IPS-15b (cell line): ENCODE results near the gene RPL21.
"Not testable (repeated sequence)": the region's sequence is repeated elsewhere in the genome, so short reads cannot be mapped to it uniquely, and the experiment has no call there.

Experiments used
- H3K27me3 ChIP-seq: one replicate; pipeline ENCODE4 v1.6.1; 2013; ENCODE audit warnings: low read length; ENCODE audit not compliant: control insufficient read depth, insufficient read depth
- H3K36me3 ChIP-seq: one replicate; pipeline ENCODE4 v1.6.1; 2013; ENCODE audit warnings: low read length; ENCODE audit not compliant: control insufficient read depth, insufficient read depth
- H3K4me1 ChIP-seq: one replicate; pipeline ENCODE4 v1.6.1; 2013; ENCODE audit warnings: mild to moderate bottlenecking, low read length; ENCODE audit not compliant: control insufficient read depth, insufficient read depth
- H3K4me3 ChIP-seq: one replicate; pipeline ENCODE4 v1.5.1; 2013; ENCODE audit warnings: low read depth, low read length
- H3K9ac ChIP-seq: one replicate; pipeline ENCODE4 v1.6.1; 2013; ENCODE audit warnings: low read depth, mild to moderate bottlenecking, low read length
- H3K9me3 ChIP-seq: one replicate; pipeline ENCODE4 v1.6.1; 2013; ENCODE audit warnings: mild to moderate bottlenecking, low read length; ENCODE audit not compliant: control insufficient read depth, insufficient read depth

RPL21 gene

DNA sequence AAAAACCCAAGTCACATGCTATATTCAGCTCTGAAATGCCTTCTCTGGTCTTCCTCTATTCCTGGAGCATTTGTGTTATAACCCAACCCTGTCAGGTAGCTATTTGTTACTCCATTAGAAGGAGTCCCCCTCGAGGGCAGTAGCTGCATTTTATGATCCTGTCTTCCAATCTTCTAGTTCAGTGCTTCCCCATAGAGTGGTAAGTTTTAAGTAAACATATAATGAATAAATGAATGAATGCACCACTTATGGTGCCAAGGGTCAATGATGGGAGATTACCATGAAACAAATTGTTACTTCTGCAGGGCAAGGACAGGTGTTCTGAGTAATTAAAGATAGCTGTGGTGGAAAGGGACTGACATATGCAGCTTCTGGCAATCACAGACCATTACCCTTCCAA, 23.3 kb downstream of the RPL21 start:
- Histone ChIP-seq H3K4me1 (no peaks in the 10 kb centered on the region), H3K27me3 (peaks cover 18% of the 10 kb centered on the region), H3K9me3 (no peaks in the 10 kb centered on the region), H3K4me3 (no peak overlapping the region), H3K9ac (no peak overlapping the region), H3K36me3 (no peaks in the 10 kb centered on the region)

DNA sequence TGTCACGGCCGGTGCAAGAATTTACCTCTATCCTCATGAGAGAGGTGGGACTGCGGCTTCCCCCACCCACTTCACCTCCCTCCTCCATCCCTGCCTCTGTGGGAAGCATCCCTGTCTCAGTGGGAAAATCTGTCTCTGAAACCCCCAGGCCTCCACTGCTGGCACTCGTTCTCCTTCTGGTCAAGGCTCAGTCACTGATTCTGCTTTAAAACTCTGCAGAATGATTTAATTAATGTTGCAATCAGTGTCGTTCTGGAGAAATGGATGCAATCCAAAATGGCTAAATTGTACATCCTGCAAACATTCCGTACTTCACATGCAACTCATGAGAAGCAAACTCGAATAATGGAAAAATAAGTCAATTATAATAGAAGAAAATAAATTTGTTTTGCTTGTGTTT, 24.8 kb downstream of the RPL21 start:
- H3K4me1 ChIP-seq, result no peaks in the 10 kb centered on the region
- peaks cover 17% of the 10 kb centered on the region for H3K27me3 ChIP-seq
- no peak overlapping the region for H3K4me3 ChIP-seq
- H3K9ac ChIP-seq, result no peak overlapping the region
- H3K9me3 ChIP-seq, result no peaks in the 10 kb centered on the region
- H3K36me3 ChIP-seq, result no peaks in the 10 kb centered on the region

DNA sequence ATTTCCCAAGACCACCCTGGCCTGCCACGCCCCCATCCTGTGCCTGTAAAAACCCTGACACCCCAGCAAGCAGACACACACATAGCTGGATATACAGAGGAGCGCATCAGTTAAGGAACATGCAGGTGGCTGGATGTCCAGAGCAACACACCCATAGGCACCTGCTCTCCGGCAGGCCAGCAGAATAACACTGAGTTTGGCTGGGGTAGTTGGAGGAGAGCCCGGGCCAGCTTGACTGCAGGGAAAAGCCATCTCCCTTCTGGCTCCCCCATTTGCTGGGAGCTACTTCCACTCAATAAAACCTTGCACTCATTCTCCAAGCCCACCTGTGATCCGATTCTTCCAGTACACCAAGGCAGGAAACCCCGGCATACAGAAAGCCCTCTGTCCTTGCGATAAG, 28.1 kb downstream of the RPL21 start:
- Histone ChIP-seq H3K9ac (no peak overlapping the region), H3K4me1 (no peaks in the 10 kb centered on the region), H3K27me3 (no peaks in the 10 kb centered on the region), H3K9me3 (no peaks in the 10 kb centered on the region), H3K4me3 (no peak overlapping the region), H3K36me3 (no peaks in the 10 kb centered on the region)

DNA sequence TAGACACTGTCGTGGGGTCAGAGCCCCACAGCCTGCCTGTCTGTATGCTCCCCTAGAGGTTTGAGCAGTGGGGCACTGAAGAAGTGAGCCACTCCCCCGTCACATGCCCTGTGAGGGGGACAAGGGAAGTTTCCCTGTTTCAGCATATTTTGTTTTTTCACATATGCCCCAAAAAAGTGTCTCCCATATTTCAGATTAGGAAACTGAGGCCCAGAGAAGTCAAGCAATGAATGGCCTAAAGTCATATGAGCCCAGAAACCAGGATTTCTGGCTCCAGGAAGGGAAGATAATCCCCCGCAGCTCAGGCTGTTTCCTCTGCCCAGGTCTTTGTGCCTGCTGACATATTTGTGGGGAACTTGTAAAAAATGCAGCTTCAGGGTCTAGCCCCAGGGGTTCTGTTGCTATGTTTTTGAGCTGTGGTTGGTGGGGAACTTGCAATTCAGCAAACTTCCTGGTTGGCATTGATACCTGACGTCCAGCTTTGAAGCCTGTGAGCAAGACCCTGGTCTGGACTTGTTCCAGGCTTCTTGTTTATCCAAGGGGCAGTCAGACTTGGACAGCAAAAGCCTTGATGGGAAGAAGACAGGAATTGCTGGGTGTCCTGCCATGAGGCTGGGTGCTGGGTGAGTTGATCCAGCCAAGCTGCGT, 28.8 kb downstream of the RPL21 start:
- no peaks in the 10 kb centered on the region for H3K36me3 ChIP-seq
- no peaks in the 10 kb centered on the region for H3K27me3 ChIP-seq
- H3K9me3 ChIP-seq, result no peaks in the 10 kb centered on the region
- H3K4me1 ChIP-seq, result no peaks in the 10 kb centered on the region
- no peak overlapping the region for H3K9ac ChIP-seq
- H3K4me3 ChIP-seq, result no peak overlapping the region

DNA sequence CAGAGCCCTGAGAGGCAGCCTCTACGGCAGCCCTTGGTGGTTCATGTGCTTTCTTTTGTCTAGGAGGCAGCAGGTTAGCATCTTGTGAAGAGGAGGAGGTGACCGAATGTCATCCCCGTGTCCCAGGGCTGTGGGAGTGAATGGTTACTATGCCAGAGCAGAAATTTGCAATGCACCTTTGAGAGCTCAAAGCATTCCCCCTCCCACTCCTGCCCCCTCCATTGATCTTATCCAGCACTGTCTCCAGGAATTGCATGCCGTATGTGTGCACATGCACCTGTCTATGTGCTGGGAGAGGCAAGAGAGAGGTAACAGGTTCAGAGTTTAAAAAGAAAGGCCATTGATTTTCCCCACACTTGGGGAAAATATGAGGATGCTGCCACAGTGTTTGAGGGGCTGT, 29.5 kb downstream of the RPL21 start:
- Histone ChIP-seq H3K4me1 (no peaks in the 10 kb centered on the region), H3K4me3 (no peak overlapping the region), H3K9ac (no peak overlapping the region), H3K27me3 (no peaks in the 10 kb centered on the region), H3K9me3 (no peaks in the 10 kb centered on the region), H3K36me3 (no peaks in the 10 kb centered on the region)

DNA sequence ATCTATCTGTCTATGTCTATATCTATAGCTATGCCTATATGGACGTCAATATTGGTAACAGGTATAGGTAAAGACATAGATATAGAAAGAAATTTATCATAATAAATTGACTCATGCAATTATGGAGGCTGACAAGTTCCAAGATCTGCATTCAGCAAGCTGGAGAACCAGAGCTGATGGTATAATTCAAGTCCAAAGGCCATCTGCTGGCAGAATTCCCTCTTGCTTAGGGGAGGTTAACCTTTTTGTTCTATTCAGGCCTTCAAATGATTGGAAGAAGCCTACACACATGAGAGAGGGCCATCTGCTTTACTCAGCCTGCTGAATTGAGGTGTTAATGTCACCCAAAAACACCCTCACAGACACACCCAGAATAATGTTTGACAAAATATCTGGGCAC, 30.1 kb downstream of the RPL21 start:
- H3K27me3 ChIP-seq, result no peaks in the 10 kb centered on the region
- H3K4me3 ChIP-seq, result no peak overlapping the region
- H3K4me1 ChIP-seq, result no peaks in the 10 kb centered on the region
- no peaks in the 10 kb centered on the region for H3K36me3 ChIP-seq
- H3K9me3 ChIP-seq, result no peaks in the 10 kb centered on the region
- no peak overlapping the region for H3K9ac ChIP-seq

DNA sequence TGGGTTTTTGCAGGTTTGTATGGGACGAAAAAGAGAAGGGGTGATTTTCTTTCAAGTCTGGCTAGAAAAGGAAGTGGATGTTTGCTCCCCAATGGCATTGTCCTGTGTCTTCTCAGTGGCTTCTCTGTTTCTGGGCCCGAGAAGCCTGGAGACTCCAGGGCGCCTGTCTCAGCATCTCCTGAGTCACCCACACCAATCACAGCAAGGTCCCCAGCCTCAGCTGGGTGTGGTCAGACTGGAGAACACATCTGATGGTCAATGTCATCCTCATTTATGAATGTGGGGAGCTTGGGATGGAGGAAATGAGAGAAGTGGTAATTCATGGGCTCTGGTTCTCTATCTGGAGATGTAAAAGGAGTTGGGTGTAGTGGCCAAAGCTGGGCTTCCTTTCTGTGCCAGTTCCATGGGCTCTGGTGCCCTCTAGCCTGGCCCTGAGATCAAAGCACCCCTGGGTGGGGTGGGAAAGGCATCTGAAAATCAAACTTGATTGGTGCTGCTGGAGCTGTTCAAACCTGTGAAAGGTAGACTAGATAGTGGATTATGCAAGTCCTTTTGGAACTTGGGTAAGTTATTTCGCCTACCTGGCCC, 32.6 kb downstream of the RPL21 start:
- no peak overlapping the region for H3K9ac ChIP-seq
- H3K36me3 ChIP-seq, result no peaks in the 10 kb centered on the region
- no peaks in the 10 kb centered on the region for H3K4me1 ChIP-seq
- no peaks in the 10 kb centered on the region for H3K27me3 ChIP-seq
- no peaks in the 10 kb centered on the region for H3K9me3 ChIP-seq
- H3K4me3 ChIP-seq, result no peak overlapping the region

DNA sequence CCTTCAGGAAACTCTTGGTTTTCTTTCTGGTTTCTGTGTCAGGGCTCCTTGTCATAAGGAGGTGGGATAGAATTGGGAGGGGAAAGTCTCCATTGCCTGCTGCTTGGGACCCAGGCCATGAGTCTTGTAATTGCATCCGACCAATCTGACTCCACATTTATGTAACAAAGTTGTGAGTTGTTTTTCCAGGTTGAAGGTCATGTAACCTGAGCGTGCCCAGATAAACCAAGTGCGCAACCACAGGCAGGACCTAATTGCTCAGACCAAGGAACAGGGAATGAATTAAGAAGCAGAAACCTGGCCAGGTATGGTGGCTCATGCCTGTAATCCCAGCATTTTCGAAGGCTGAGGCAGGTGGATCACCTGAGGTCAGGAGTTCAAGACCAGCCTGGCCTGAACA, 37.0 kb downstream of the RPL21 start:
- H3K36me3 ChIP-seq, result no peaks in the 10 kb centered on the region
- H3K9ac ChIP-seq, result no peak overlapping the region

DNA sequence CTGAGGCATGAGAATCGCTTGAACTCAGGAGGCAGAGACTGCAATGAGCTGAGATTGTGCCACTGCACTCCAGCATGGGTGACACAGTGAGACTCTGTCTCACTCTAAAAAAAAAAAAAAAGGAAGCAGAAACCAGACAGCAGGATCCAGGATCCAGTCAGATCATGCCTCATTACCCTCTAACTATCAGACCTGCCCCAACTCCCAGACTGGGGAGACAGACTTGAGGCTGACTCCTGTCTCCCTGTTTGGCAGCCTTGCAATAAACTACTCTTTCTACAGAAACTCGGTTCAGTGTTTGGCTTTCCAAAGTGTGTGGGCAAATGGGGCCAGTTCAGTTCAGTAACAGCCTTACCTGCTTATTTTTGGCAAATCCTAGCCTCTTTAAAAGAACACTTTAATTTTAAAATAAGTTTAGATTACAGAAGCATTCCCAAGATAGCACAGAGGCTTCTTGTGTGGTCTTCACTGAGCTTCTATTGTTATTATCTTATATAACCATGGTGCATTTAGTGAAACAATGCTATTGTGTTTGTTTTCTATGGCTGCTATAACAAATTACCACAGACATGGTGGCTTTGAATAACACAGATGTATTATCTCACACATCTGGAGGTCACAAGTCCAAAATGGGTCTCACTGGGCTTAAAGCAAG, 37.8 kb downstream of the RPL21 start:
- H3K9ac ChIP-seq, result no peak overlapping the region
- no peaks in the 10 kb centered on the region for H3K9me3 ChIP-seq
- H3K27me3 ChIP-seq, result no peaks in the 10 kb centered on the region
- H3K36me3 ChIP-seq, result no peaks in the 10 kb centered on the region
- no peak overlapping the region for H3K4me3 ChIP-seq
- H3K4me1 ChIP-seq, result no peaks in the 10 kb centered on the region

More for the DNA sequence above, 37.0 kb downstream of the RPL21 start:
- Histone ChIP-seq H3K9me3 (no peaks in the 10 kb centered on the region), H3K27me3 (no peaks in the 10 kb centered on the region), H3K4me3 (no peak overlapping the region), H3K4me1 (no peaks in the 10 kb centered on the region)

DNA sequence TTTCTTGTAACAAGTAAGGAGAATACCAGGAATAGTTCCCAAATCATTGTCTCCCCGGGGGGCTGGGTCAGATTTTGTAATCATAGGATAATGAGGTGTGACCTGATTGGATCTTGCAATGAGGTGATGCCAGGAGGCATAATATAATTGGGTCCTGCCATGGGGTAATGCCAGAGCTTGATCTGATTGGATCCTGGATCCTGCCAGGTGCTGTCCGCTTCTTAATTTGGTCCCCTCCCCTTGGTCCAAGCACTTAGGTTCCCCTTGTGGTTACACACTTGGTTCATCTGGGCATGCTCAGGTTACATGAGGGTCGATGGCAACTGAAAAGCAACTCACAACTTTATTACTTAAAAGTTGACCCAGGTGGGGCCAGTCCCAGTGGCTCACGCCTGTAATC, 39.4 kb downstream of the RPL21 start:
- no peak overlapping the region for H3K9ac ChIP-seq
- H3K27me3 ChIP-seq, result no peaks in the 10 kb centered on the region
- H3K9me3 ChIP-seq, result no peaks in the 10 kb centered on the region
- H3K4me3 ChIP-seq, result no peak overlapping the region
- no peaks in the 10 kb centered on the region for H3K4me1 ChIP-seq
- H3K36me3 ChIP-seq, result no peaks in the 10 kb centered on the region

DNA sequence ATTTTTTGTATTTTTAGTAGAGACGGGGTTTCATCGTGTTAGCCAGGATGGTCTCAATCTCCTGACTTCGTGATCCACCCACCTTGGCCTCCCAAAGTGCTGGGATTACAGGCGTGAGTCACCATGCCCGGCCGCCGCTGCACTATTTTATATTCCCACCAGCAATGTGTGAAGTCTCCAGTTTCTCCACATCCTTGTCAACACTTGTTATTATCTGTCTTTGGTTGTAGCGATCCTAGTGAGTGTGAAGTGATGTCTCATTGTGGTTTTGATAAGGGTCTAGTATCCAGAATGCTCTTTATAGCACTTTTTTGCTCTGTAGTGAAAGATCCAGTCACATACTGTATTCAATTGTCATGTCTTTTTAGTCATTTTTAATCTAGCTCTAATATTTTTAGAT, 40.6 kb downstream of the RPL21 start:
- H3K9ac ChIP-seq, H3K4me1 ChIP-seq, H3K36me3 ChIP-seq, H3K4me3 ChIP-seq, H3K9me3 ChIP-seq, H3K27me3 ChIP-seq: not testable (repeated sequence)

DNA sequence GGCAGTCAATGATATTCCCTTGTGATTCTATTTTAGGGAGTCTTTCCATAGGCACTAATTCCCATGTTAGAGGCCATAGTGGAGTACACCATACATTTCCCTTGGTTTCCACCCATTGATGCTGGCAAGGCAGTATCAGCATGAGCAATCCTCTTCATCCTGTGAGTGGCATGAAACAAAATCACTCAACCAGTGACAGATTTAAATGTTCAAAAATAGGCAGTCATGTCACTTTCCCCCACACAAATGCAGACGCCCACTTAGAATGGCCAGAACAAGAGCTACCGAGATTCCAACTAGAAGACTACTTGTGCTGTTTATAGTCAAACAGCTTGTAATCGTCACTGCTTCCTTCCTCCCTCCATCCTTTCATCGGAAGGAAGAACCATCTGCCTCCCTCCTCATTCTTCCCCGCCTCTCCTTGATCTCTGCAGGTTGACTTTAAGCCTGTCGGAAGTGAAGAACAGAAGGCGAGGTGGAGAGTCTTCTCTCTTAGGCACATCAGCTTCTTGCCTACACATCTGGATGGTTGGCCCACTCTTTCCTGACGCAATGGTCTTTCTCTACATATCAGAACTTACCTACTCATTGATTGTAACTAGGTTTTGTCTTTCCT, 41.8 kb downstream of the RPL21 start:
- no peaks in the 10 kb centered on the region for H3K36me3 ChIP-seq
- no peak overlapping the region for H3K4me3 ChIP-seq

More for the DNA sequence above, 41.8 kb downstream of the RPL21 start:
- Histone ChIP-seq H3K9ac (no peak overlapping the region), H3K4me1 (no peaks in the 10 kb centered on the region), H3K9me3 (no peaks in the 10 kb centered on the region), H3K27me3 (no peaks in the 10 kb centered on the region)
